Retina (tissue), 1 donor: ENCODE data around the gene C4orf46.

Experiments
- DNase-seq: peaks from one replicate; pipeline ENCODE4 v3.0.0-alpha.2; 2016

The C4orf46 gene

DNA sequence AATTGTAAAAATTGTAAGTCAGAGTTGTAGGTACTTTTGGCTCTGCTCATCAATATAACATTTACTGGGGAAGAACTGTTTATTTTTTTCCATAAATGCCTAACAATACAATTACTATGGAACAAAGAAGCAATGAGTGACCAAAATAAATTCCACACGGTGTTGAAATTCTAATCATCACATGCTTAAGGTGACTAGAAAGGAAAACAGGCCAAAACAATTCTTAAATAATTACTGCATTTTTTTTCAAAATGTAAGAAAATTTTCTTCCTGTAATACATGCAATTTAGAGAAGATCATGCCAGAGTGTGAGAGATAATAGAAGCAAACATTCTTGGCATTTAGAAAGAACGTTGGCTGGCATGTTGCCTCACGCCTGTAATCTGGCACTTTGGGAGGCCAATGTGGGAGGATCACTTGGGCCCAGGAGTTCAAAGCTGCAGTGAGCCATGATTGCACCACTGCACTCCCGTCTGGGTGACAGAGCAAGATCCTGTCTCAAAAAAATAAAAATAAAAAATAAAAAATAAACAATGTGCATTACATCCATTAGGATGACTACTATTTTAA lies 22.5 kb downstream of the C4orf46 start:
- no peak for DNase-seq

DNA sequence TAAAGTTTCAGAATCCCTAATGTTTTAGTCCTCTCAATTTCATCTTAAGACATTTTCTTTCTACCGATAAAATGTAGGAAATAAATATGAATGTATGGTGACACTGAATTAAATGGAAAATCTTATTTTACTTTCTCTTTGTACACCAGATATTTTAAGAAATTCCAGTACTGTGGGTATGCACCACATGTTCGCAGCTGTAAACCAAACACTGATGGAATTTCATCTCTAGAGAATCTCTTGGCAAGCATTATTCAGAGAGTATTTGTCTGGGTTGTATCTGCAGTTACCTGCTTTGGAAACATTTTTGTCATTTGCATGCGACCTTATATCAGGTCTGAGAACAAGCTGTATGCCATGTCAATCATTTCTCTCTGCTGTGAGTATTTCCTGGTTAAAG lies 26.9 kb downstream of the C4orf46 start:
- DNase-seq, result no peak

DNA sequence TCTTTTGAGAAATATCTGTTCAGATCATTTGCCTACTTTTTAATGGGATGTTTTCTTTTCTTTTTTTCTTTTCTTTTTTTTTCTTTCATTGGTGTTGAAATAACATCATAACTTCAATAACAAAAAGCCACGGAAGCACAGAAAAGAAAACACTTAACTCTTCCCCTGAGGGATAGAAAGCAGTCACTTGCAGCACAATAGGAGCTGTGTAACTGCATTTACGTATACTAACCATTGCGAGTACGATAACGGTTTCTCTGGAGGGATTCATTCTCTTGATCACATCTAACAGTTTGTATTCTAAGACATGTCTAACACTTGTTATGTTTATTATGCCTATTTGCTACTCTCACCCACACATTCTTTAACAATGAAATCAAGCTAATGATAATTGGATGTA lies 27.3 kb downstream of the C4orf46 start:
- DNase-seq, result no peak

DNA sequence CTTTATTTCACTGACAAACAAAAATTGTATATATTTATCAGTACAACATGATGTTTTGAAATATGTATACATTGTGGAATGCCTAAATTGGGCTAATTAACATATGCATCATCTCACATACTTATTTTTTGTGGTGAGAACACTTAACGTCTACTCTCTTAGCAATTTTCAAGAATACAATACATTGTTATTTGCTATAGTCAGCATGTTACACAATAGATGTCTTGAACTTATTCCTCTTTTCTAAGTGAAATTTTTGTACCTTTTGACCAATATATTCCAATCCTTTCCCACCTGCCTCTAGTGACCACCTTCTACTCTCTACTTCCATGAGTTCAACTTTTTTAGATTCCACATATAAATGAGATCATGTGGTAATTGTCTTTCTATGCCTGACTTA lies 35.1 kb downstream of the C4orf46 start:
- DNase-seq, result no peak

DNA sequence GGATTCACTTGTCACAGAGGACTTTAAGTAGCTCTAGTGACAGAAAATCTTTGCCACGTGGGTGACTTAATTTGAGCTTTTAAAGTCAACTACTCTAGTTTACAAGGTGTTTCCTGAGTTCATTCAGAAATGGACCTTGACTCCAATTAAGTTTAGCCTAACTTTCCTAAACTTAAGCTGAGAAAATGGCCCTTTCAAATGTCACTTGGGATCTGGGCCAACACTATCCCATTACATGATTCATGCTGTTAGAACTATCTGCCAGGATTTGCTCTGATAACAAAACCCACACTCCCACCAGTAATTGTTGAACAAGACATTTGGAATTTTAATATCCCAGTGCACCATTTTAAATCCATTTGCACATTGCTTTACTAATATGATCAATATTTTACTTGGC lies 40.8 kb downstream of the C4orf46 start:
- no peak for DNase-seq

DNA sequence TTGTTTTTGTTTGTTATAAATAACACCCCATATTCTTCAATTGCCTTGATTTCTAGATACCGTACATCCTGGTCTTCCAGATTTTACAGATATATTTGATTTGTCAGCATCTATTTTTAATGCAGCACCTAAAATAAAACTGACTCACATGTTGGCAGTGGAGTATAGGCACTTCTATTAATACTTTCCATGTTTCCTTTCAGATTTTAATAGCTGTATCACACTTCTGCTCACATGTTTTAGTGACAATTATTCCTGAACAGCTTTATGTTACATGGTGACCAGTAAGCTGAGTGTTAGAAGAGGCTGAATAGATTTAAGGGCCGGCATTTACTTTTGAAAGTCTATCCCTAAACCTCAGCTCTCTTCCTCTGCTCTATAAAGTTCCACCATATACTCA lies 46.1 kb downstream of the C4orf46 start:
- no peak for DNase-seq

DNA sequence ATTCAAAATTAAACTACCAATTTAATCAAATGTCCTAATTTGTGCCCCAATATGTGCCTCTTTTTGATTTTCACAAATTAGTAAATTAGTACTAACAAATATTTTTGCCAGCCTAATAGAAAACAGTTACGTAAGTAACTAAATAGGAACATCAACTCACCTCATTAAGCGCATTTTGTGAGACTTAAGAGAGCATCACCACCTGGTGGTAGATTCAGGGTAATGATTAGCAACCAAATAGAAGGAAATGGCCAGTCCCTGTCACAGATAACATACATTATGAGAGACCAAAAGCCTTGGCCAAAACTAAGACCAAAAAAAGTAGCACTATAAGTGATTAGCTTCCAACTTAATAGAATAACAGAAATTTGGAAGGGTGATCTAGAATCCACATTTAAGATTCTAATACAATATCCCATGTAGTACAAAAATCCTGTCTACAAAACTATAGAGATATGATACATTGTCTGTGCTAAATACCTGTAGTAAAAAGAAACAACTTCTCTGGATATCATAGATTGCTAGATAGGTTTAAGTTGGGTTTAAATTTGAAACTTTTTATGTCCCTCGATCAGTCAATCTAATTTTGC lies 46.7 kb downstream of the C4orf46 start:
- DNase-seq, result peak; percentile 7

DNA sequence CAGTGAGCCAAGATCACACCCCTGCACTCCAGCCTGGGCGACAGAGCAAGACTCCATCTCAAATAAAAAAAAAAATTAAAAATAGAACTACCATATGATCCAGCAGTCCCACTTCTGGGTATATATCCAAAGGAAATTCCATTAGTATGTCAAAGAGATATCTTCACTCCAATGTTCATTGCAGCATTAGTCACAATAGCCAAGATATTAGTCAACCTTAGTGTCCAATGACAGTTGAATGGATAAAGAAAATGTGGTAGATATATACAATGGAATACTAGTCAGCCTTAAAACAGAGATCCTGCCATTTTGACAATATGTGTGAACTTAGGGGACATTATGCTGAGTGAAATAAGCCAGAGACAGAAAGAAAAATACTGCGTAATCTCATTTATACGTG lies 49.4 kb downstream of the C4orf46 start:
- no peak for DNase-seq

DNA sequence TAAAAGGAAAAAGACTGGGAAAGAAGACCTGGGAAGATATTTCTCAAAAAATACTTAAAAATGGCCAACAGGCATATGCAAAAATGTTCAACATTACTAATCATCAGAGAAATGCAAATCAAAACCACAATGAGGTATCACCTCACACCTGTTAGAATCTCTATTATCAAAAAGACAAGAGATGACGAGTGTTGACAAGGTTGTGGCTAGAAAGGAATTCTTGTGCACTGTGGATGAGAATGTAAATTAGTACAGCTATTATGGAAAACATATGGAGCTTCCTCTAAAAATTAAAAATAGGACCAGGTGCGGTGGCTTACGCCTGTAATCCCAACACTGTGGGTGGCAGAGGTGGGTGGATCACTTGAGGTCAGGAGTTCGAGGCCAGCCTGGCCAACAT lies 50.0 kb downstream of the C4orf46 start:
- no peak for DNase-seq

DNA sequence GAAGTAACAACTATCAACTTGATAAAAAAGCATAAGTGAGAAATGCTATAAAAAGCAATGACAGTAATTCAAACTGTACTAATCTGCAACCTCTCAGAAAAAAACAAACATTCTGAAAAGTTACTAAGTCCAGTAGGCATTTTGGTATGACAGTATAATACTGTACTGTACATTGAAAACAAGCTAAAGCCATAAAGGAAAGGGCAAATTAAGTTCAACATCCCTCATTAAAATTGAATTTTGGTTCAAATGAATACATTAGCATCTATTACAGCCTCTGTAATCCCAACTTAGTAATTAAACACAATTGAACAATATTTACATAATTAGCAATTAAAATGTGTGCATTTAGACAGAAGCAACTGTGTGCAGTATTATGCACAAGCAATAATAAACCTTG lies 53.7 kb downstream of the C4orf46 start:
- DNase-seq, result no peak
